Stimulated activated effector memory CD8-positive, alpha-beta T cell treated with anti-CD3 and anti-CD28 coated beads, Interleukin-12 subunit alpha, Interleukin-12 subunit beta, amount 100 ng/mL, for 72 hours (primary cell): ENCODE measurements around the gene KIAA0040.

Experiments used
- ATAC-seq: fragments of 150-1000 bp; cut with Tn5 transposase; 2 replicates; pipeline ENCODE4 v1.10.0; 2021
- DNase-seq, 2 donors: peaks; one replicate each; pipeline ENCODE4 v3.0.0; 2021 to 2022; ENCODE audit warnings: low spot score in 2 of 2
- H3K27ac Mint-ChIP-seq: one replicate; pipeline ENCODE4 v1.8.0; 2022; ENCODE audit warnings: mild to moderate bottlenecking, mixed read lengths
- H3K36me3 Mint-ChIP-seq: one replicate; pipeline ENCODE4 v1.8.0; 2022; ENCODE audit warnings: mild to moderate bottlenecking, mixed read lengths
- H3K4me1 Mint-ChIP-seq: one replicate; pipeline ENCODE4 v1.8.0; 2022; ENCODE audit warnings: mixed read lengths
- H3K4me3 Mint-ChIP-seq: one replicate; pipeline ENCODE4 v1.8.0; 2022; ENCODE audit warnings: mild to moderate bottlenecking, mixed read lengths
- H3K9me3 Mint-ChIP-seq: one replicate; pipeline ENCODE4 v1.8.0; 2022; ENCODE audit warnings: mixed read lengths

Gene KIAA0040

GRCh38 chr1:175167861-175168260 lies 24.7 kb downstream of the KIAA0040 start:
- Mint-ChIP-seq H3K4me3 (no peak overlapping the region), H3K27ac (peak overlapping the region; percentile 88), H3K36me3 (peaks cover 45% of the 10 kb centered on the region), H3K4me1 (peaks cover 51% of the 10 kb centered on the region), H3K9me3 (no peaks in the 10 kb centered on the region)
- DNase-seq, result no peak
- ATAC-seq, result no peak

GRCh38 chr1:175166746-175167145 lies 25.8 kb downstream of the KIAA0040 start:
- no peak for ATAC-seq
- Mint-ChIP-seq H3K36me3 (peaks cover 46% of the 10 kb centered on the region), H3K4me1 (peaks cover 47% of the 10 kb centered on the region), H3K9me3 (no peaks in the 10 kb centered on the region), H3K27ac (peak overlapping the region; percentile 88), H3K4me3 (no peak overlapping the region)
- no peak for DNase-seq

GRCh38 chr1:175164751-175165150 lies 27.8 kb downstream of the KIAA0040 start:
- Mint-ChIP-seq H3K4me1 (peaks cover 37% of the 10 kb centered on the region), H3K4me3 (no peak overlapping the region), H3K27ac (no peak overlapping the region), H3K9me3 (no peaks in the 10 kb centered on the region), H3K36me3 (peaks cover 58% of the 10 kb centered on the region)
- DNase-seq (no peak), ATAC-seq (no peak)

GRCh38 chr1:175163702-175164101 lies 28.9 kb downstream of the KIAA0040 start:
- Mint-ChIP-seq H3K27ac (peak overlapping the region; percentile 41), H3K4me3 (no peak overlapping the region), H3K4me1 (peaks cover 26% of the 10 kb centered on the region), H3K9me3 (no peaks in the 10 kb centered on the region), H3K36me3 (peaks cover 61% of the 10 kb centered on the region)
- ATAC-seq (no peak), DNase-seq (no peak)

DNA sequence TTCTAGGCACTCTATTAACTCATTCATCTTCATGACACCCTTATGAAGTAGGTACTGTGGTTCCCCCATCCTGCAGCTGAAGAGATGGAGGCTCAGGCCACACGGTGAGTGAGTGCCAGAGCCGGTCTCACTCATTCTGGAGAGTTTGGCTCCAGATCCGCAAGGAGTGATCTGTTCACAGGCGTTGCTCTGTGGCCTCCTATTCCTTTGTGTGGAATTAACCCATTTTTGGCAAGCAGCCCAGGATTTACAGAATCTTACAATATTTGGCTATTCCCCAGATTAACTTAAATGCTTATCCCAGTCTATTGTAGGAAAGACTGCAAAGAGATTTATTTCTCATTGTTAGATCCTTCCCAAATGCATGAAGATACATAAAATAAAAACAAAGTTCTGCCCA lies 29.6 kb downstream of the KIAA0040 start:
- Mint-ChIP-seq H3K4me1 (peaks cover 28% of the 10 kb centered on the region), H3K9me3 (no peaks in the 10 kb centered on the region), H3K27ac (peak overlapping the region; percentile 23), H3K4me3 (no peak overlapping the region), H3K36me3 (peaks cover 61% of the 10 kb centered on the region)
- ATAC-seq (no peak), DNase-seq (no peak)

DNA sequence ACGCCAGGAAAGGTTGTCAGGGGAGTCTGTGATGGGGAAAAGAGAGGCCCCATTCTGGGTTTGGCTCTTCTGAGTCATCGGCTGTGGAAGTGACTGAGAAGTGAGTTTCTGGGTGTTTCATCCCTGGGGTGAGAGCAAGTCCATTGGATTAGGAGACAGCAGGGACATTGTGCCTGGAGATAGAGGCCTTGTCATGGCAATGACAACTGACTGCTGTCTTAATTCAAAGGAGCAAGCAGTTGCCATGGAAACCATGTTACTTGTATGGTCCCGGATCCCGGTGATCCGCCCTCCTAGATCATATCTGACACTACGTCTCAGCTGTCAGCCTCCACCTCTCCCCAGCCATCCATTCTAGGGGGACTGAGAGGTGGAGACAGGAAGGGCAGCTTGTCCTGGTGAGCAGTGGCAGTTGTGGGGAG lies 34.4 kb downstream of the KIAA0040 start:
- H3K4me1 Mint-ChIP-seq, result peaks cover 39% of the 10 kb centered on the region
- peaks cover 24% of the 10 kb centered on the region for H3K36me3 Mint-ChIP-seq
- H3K9me3 Mint-ChIP-seq, result no peaks in the 10 kb centered on the region
- peak overlapping the region; percentile 86 for H3K27ac Mint-ChIP-seq
- DNase-seq (no peak), ATAC-seq (peak; percentile 42)
- no peak overlapping the region for H3K4me3 Mint-ChIP-seq

DNA sequence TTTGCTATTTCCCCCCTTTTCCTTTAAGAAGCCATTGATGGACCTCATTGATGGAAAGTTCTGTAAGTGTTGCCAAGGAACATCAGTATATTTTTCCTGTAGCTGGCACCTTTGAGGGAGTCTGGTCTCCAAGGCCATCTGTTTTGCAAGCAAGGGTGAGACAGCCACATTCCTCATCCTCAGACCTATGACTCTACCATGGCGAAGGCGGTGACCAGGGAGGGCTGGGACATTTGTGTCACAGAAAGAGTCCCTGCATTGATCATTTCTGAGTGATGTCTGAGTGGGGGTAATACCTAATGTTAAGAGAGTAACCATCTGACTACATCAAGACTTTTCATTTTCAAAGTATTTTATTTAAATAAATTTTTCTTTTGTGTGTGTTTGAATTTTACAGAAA lies 35.4 kb downstream of the KIAA0040 start:
- ATAC-seq, result peak; percentile 61
- Mint-ChIP-seq H3K4me3 (no peak overlapping the region), H3K4me1 (peaks cover 39% of the 10 kb centered on the region), H3K36me3 (peaks cover 24% of the 10 kb centered on the region), H3K27ac (no peak overlapping the region), H3K9me3 (no peaks in the 10 kb centered on the region)
- no peak for DNase-seq

- H3K9me3 Mint-ChIP-seq, result no peaks in the 10 kb centered on the region
- ATAC-seq (no peak), DNase-seq (no peak)
- H3K4me1 Mint-ChIP-seq, result peaks cover 31% of the 10 kb centered on the region
- H3K36me3 Mint-ChIP-seq, result peaks cover 15% of the 10 kb centered on the region
- H3K4me3 Mint-ChIP-seq, result no peak overlapping the region
- no peak overlapping the region for H3K27ac Mint-ChIP-seq
Measured at GRCh38 chr1:175155936-175156335, 36.6 kb downstream of the KIAA0040 start.

- H3K4me1 Mint-ChIP-seq, result peaks cover 26% of the 10 kb centered on the region
- DNase-seq (no peak), ATAC-seq (no peak)
- H3K27ac Mint-ChIP-seq, result no peak overlapping the region
- no peak overlapping the region for H3K4me3 Mint-ChIP-seq
- peaks cover 10% of the 10 kb centered on the region for H3K36me3 Mint-ChIP-seq
- no peaks in the 10 kb centered on the region for H3K9me3 Mint-ChIP-seq
Measured at GRCh38 chr1:175155473-175155856, 37.1 kb downstream of the KIAA0040 start.

DNA sequence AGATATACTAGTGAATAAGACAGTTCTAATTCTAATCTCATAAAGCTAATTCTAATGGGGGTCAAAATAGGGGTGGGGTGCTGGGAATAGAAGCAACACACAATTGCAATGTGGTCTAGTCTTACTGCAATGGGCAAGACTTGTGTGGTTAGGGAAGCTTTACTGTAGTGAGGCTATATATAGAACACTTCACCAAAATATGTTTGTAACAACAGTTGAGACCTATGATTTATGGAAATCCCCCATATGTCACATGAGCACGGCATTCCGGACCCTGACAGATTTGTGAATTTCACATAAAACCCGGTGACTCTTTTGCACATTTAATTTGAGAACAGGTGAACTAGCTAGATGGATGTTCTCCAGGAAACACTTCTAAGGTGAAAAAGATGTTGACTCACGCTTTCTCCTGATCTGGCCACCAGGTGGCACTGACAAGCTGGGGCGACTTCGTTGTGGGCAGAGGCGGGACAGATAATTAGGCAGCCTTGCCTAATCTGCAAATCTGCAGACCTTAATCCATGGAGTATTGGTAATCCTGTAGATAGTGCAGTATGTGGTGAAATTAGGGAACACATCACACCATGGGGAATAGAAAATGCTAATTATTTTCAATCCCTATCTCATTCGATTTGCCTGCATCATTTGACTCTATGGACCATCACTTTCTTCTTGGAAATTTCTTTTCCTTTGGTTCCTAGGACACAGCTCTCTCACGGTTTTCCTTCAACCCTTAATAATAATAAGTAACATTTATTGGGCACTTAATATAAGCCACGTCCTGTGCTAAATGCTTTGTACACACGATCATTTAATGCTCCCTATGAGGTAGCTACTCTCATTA lies 37.7 kb downstream of the KIAA0040 start:
- ATAC-seq (peak; percentile 54), DNase-seq (peak; percentile 64 to 85)
- H3K4me3 Mint-ChIP-seq, result no peak overlapping the region
- no peaks in the 10 kb centered on the region for H3K9me3 Mint-ChIP-seq
- H3K36me3 Mint-ChIP-seq, result peaks cover 4% of the 10 kb centered on the region
- H3K27ac Mint-ChIP-seq, result no peak overlapping the region
- peaks cover 26% of the 10 kb centered on the region for H3K4me1 Mint-ChIP-seq

DNA sequence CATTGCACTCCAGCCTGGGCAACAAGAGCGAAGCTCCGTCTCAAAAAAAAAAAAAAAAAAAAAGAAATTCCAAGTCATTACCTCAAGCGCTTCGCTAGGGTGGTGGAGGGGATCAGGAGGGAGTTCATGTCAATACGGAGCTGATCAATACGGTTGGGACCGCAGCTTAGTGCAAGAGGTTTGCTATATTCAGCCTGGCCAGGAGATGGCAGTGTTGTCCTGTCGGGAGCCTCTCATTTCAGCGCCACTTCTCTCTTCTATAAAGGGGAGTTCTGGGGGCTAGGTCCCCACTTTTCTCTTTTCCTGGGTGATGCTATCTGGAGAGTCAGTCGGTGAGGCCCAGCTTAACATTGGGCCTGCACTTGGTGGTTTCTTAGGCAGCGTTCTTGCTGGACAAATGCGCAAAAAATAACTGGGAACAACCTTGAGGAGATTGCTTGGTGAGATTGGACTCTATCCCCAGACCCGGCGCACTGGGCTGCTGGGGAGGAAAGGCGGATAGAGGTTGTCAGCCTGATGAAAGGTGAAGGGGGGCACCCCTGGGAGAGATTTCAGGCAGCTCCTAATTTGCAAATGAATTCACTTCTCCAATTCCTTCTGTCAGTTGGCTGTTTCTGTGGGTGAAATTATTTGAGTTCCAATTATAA lies 40.4 kb downstream of the KIAA0040 start:
- ATAC-seq, result peak; percentile 72
- H3K27ac Mint-ChIP-seq, result no peak overlapping the region
- peak; percentile 69 to 86 for DNase-seq
- H3K4me3 Mint-ChIP-seq, result no peak overlapping the region
- H3K36me3 Mint-ChIP-seq, result no peaks in the 10 kb centered on the region
- peaks cover 12% of the 10 kb centered on the region for H3K4me1 Mint-ChIP-seq
- H3K9me3 Mint-ChIP-seq, result no peaks in the 10 kb centered on the region

DNA sequence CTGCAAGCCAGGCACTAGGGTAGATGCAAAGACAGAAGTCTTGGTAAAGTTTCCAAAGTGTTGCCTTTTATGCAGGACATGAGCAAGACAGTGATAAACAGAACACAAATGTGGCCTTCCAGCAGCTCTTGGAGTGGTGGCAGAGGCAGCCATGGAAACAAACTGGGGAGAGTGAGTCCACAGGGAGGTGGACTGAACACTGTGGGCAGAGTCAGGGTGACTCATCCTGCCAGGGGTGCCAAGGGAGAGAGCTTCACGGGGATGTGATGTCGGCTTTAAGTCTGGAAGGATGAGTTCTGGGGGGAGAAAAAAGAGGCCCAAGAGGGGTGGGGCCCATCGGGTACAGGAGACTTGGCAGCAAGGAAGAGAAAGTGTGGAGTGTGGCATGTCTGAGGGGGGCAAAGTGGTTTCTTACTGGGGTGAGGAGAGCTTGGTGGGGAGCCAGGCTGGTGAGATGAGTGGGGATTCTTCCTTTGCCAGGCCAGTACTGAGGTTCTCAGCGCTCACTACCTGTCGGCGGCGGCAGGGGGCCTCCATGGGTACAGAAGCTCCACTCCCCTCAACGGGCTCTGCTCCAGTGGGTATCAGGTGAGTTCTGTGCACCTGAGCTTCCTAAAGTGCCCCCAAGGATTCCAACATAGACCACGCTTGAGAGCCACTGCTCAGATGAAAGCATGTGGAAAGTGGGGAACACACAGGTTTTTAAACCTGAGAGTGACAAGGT lies 41.8 kb downstream of the KIAA0040 start:
- Mint-ChIP-seq H3K4me1 (peaks cover 14% of the 10 kb centered on the region), H3K4me3 (no peak overlapping the region), H3K36me3 (no peaks in the 10 kb centered on the region), H3K9me3 (no peaks in the 10 kb centered on the region), H3K27ac (no peak overlapping the region)
- ATAC-seq (no peak), DNase-seq (no peak)

DNA sequence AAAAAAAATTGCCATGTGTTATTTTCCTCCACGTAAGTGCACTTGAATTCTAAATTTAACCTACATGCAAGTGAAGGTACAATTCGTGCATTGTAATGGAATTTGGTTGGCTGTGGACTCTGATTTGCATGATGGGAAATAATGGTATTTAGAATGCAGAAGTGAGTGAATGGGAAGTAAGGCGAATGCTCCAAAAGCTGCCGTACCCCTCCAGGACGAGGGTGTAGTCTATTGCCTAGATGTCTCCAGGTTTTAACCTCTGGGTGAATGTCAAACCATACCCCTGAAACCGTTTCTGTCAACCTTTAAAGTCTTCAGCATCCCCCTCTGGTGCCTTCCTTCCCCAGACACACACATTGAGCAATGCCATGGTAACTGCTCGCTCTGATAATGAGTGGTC lies 44.5 kb downstream of the KIAA0040 start:
- no peaks in the 10 kb centered on the region for H3K9me3 Mint-ChIP-seq
- no peak overlapping the region for H3K27ac Mint-ChIP-seq
- H3K4me3 Mint-ChIP-seq, result no peak overlapping the region
- ATAC-seq (no peak), DNase-seq (no peak)
- H3K36me3 Mint-ChIP-seq, result no peaks in the 10 kb centered on the region
- peaks cover 5% of the 10 kb centered on the region for H3K4me1 Mint-ChIP-seq

- DNase-seq (no peak), ATAC-seq (no peak)
- no peaks in the 10 kb centered on the region for H3K9me3 Mint-ChIP-seq
- no peaks in the 10 kb centered on the region for H3K36me3 Mint-ChIP-seq
- H3K27ac Mint-ChIP-seq, result no peak overlapping the region
- peaks cover 5% of the 10 kb centered on the region for H3K4me1 Mint-ChIP-seq
- H3K4me3 Mint-ChIP-seq, result no peak overlapping the region
Measured at GRCh38 chr1:175147569-175147968, 45.0 kb downstream of the KIAA0040 start.

DNA sequence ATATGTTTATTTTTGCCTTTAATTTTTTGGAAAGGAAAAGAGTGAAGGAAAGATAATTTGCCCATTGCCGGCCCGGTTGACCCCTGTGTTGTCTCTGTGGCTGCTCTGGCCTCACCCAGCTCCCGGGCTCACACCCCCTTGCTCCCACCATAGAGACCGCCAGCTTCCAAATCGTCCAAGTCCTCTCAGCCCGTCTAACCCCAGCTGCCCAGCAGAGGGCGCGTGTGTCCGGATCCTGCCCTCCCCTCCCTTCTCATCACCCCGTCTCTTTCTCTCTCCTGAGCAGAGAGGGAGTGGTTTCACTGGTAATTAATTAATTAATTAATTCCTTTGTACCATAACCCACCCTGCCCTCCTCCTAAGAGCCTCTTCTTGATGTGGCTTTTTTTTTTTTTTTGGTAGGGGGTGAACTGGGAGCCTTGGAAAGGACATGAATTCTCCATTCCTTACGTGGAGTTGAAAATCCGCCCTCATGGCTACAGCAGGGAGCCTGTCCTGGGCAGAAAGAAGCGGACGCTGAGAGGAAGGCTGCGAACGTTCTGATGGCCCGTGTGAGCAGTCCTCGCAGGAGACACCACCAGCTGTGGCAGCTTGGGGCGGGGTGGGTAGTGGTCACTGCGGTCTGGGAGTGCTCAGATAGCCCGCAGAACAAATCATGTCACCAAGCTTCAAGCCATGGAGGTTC lies 45.9 kb downstream of the KIAA0040 start:
- H3K36me3 Mint-ChIP-seq, result no peaks in the 10 kb centered on the region
- H3K27ac Mint-ChIP-seq, result no peak overlapping the region
- no peaks in the 10 kb centered on the region for H3K9me3 Mint-ChIP-seq
- peak; percentile 61 to 86 for DNase-seq
- H3K4me1 Mint-ChIP-seq, result peaks cover 5% of the 10 kb centered on the region
- ATAC-seq, result peak; percentile 78
- H3K4me3 Mint-ChIP-seq, result no peak overlapping the region
